Stimulated activated CD8-positive, alpha-beta memory T cell treated with anti-CD3 and anti-CD28 coated beads, Interleukin-4, amount 100 ng/mL, for 1 hour (primary cell): ENCODE results near the gene KCTD20.
"Not testable (repeated sequence)": the region's sequence is repeated elsewhere in the genome, so short reads cannot be mapped to it uniquely, and the experiment has no call there.

Experiments
- DNase-seq, 2 donors: peaks; one replicate each; pipeline ENCODE4 v3.0.0-alpha.2; 2020; ENCODE audit warnings: low read depth in 2 of 2, low spot score in 1 of 2

Gene KCTD20

DNA sequence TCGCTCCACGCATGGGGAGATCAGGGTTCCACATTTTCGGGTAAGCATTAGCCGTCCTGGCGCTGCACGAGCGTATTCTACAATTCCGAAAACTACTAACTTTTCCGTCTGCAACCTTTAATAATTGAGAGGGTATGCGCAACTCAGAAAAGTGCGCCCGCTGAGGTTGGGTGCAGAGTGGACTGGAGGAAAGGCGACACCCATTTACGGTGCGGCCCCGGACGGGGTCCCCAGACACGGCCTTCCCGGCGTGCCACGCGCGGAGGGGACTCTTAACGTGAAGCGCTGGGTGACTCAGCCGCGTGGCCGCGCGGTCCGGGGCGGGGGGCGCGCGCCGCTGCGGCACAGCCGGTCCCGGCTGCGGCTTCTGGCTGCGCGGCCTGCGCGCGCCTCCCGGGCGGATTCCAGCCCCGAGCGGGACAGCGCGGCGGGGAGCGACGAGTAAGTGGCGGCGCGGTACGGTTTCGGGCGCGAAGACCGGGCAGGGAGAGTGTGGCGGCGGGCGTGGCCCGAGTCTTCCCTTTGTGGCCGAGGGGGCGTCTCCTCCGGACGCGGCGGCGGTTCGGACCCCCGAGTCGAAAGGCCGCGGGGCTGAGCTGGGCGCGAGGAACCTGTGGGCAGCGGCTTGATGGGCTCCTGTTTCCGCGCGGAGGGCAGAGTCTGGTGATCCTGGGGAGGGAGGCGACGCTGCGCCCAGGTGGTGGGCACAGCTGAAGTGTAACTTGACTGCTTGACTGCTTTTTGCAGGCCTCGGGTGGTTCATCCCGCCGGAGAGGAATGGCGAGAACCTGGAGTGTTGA lies at the start of gene KCTD20, which contains the start of gene PXT1:
Gene KCTD20, plus strand, starts transcription at position 330 of the 800 bp plus-strand sequence. CDS start 27,098 bp downstream, outside the sequence.
Gene PXT1, minus strand, starts transcription at position 184 of the 800 bp plus-strand sequence. CDS start 16,772 bp downstream, outside the sequence.
- peak; percentile 60 to 70 for DNase-seq

DNA sequence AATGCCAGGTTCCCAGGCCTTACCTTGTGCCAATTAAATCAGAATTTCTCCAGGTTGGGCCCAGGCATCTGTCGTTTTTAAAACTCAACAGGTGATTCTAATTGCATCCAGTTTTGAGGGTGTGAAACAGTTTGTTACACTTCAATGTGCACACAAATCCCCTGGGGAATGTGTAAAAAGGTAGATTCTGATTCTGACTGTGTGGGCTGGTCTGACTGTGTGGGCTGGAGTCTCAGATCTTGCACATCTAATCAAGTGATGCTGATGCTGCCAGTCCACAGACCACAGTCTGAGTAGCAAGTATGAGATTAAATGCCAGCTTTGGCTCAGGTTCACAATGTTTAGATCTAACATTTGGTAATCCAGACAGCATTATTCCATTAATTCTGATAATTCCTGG lies 42.8 kb upstream of the KCTD20 start:
- no peak for DNase-seq

DNA sequence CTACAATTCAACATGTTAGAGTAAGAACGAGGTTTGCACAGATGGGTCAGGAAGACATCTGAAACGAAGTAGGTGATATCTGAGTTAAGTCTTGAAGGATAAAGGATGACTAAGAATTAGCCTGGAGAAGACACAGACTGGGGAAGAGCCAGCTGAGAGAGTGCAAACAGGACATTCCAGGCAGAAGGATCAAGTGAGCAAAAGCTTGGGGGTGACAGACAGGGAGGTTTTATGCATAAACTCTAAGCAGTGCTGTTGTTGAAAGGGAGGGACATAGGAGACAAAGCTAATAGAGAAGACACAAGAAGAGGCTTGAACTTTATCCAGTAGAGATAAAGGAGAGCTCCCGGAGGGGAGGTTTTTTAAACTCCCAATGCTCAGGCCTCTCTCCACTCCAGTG lies 40.3 kb upstream of the KCTD20 start:
- no peak for DNase-seq

DNA sequence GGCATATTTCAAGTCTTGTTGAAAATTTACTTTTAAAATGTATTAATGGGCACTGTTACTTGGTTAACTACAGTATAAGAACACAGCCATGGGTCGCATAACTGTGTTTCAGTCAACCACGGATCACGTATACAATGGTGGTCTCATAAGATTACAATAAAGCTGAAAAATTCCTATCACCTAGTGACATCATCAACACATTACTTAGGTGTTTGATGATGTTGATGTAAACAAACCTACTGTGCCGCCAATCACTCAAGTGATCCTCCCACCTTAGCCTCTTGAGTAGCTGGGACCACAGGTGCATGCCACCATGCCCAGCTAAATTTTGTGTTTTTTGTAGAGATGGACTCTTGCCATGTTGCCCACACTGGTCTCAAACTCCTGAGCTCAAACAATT lies 38.6 kb upstream of the KCTD20 start:
- no peak for DNase-seq

DNA sequence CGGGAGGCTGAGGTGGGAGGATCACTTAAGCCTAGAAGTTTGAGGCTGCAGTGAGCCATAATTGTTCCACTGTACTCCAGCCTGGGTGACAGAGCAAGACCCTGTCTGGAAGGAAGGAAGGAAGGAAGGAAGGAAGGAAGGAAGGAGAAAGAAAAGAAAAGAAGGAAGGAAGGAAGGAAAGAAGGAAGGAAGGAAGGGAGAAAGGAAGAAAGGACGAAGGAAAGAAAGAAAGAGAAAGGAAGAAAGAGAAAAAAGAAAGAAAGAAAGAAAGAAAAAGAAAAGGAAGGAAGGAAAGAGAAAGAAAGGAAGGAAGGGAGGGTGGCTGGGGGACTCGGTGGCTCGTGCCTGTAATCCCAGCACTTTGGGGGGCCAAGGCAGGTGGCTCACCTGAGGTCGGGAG lies 33.1 kb upstream of the KCTD20 start:
- DNase-seq: not testable (repeated sequence)

DNA sequence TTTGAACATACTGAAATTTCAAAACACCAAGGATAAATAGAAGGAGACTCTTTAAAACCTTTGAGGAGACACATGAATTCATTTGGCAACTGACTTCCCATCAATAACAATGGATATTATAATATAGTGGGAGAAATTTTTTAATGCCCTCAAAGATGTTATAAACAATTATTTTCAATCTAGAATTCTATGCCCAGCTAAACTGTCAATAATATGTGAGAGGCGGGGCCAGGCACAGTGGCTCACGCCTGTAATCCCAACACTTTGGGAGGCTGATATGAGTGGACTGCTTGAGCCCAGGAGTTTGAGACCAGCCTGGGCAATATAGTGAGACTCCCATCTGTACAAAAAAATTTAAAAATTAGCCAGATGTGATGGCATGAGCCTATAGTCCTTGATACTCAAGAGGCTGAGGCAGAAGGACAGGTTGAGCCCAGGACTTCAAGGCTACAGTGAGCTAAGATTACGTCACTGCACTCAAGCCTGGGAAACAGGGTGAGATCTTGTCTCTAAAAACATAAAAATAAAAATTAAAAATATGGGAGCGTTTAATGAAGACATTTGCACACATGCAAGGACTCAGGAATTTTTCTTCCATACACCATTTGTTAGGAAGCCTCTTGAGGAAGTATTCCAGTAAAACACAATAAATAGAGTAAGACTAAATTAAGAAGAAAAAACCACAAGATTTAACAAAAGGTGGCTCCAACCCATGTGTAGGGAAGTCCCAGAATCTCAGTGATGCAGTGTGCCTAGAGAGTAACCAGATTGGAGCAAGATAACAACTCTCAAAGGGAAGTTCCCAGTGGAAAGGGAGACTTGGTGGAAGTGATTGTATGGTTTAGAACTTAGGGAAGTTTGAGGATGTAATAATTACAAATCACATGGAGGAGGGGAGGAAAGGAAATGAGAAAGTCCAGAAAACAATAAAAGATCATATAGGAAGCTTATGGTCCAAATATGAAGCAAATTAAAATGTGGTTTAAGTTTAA lies 29.0 kb upstream of the KCTD20 start:
- DNase-seq: no peak

DNA sequence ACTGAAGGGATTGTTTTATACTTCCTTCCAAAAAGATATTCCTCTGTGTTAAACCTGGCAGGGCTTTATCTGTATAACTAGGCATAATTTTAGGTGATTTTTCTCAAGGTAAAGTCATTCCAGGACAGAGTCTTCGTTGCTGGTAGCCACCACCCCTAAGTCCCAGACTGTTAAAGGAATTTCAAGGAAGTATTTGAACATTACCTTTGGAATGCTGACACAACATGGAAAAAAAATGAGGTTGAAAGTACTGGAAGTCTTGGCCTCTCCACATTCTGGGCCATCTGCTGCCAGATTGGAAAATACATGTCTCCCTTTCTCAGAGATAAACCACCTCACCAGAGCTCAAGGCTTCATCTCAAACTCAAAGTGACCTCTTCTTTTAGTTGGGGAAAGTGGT lies 28.3 kb upstream of the KCTD20 start:
- no peak for DNase-seq

DNA sequence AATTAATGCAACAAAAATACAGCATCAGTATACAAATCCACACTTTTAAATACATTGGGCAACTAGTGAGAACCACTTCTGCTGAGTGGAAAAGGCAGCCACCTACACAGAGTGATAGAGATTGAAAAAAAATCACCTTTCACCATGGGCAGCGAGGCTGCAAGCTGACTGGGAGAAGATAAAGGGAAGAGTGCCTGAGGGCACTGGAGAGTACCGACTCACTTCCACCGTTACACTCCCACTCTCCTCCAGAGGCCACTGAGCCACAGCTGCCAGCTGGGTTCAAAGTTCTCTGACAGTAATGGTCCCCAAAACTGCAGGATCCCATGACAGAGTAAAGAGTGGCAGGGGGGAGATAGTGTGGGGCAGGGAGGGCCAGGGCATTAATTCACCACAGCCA lies 24.2 kb upstream of the KCTD20 start:
- DNase-seq: no peak

DNA sequence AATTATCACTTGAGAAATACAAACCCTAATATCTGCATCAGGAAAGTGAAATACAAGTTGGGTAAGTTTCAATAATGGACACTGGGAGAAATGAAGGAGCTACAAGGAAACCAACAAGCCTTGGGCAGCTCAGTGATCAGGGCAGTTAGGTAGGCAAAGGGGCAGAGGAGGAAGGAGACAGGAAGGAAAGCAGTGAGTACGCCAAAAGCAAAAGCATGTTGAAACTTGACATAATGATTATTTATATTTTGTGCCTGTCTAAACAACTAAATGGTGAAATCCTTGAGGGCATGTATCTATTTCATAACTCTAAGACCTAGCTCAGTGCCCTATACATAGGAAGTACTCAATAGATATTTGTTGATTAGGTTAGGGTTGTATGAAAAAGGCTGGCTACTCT lies 23.5 kb upstream of the KCTD20 start:
- DNase-seq: no peak

DNA sequence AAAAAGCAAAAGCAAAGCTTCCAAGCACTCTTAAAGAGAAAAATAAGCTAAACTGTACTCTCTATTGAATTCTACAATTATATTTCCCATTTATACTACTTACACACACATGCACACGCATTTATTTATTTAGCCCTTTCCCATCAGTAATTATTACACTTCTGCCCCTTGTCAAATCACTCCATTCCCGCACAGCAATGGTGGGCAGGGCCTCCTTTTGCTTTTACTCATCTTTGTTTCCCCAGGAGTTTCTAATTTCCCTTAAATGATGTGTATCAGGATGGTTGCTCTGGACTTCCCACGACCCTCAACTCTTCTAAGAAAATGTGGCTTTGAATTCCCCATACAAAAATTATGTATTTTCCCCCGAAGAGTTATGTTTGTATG lies 20.1 kb upstream of the KCTD20 start:
- DNase-seq: no peak

DNA sequence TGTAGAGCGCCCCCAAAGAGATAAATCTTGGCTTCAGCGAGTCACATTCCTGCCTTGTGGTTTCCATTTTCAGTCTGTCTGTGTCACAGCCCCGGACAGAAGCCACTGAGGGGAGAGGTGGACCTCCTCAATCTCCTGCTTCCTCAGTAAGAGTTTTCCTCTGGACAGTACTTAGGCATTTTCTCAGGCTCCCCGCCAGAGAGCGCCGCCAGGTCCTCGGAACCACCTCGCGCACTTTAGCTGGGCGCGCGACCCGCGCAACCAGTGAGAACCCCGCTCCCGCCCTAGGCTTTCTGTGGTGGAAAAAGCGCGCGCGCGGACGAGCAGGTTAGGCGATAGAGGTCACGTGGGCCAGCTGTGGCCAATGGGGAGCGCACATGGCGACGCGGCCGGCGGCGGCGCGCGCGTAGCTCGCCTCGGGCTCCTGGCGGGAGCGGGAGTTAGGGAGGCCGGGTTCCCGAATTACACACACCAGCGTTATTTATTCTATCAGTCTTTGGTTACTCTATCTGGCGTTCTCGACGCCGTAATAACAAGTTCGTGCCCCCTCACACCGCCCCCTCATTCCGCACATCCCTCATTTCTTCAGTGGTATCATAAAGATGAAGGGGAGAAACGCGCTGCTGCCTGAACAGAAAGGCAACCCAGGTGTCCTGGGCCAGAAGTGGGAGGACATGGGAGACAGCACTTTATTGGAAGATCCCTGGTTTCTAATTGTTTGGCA lies 19.5 kb upstream of the KCTD20 start:
- peak; percentile 94 to 96 for DNase-seq

DNA sequence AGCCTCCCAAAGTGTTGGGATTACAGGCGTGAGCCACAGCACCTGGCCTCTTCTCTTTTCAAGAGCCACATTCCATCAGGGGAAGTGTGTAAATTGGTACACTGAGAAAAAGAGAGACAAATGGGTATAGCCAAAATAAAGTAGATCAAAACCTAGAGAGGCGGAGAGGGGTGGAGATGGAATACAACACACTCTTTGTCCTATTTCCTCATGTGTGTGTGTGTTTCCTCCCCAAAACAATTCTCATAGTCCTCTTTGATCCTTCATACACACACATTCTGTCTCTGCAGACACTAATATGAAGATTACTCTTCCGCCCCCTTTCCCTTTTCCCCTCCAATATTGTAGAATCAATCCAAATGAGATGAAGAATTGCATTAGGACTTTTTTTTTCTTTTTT lies 16.2 kb upstream of the KCTD20 start:
- DNase-seq: no peak

DNA sequence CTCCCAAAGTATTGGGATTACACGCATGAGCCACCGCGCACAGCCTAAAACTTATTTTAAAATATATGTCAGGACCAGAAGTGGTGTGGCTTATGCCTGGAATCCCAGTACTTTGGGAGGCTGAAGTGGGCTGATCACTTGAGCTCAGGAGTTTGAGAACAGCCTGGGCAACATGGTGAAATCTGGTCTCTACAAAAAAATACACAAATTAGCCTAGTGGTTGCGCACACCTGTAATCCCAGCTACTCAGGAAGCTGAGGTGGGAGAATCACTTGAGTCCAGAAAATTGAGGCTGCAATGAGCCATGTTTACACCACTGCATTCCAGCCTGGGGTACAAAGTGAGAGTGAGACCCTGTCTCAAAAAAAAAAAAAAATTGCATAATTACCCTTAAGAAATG lies 13.9 kb upstream of the KCTD20 start:
- no peak for DNase-seq

DNA sequence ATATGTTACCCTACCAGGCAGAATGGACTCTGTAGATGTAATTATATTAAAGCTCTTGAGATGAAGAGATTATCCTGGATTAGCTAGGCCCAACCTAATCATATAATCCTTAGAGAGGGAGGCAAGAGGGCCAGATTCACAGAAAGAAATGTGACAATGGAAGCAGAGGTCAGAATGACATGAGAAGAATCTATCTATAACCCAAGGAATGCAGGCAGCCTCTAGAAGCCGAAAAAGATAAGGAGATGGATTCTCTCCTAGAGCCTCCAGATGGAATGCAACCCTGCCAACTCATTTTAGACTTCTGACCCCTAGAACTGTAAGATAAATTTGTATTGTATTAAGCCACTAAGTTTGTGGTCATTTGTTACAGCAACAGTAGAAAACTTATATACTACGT lies 12.4 kb upstream of the KCTD20 start:
- no peak for DNase-seq

DNA sequence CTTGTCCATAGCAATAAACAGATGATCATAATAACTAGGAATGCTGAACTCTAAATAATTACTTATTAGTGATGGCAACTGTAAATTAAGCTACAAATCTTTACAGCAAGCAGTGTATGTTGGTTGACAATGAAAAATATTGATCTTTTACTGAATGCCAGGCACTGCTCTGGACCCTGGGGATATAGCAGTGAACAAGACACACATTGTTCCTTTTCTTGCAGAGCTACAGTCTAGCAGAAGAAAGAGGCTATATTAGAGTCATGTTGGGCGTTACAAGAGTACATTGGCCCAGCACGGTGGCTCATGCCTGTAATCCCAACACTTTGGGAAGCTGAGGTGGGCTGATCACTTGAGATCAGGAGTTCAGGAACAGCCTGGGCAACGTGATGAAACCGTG lies 11.6 kb upstream of the KCTD20 start:
- no peak for DNase-seq

DNA sequence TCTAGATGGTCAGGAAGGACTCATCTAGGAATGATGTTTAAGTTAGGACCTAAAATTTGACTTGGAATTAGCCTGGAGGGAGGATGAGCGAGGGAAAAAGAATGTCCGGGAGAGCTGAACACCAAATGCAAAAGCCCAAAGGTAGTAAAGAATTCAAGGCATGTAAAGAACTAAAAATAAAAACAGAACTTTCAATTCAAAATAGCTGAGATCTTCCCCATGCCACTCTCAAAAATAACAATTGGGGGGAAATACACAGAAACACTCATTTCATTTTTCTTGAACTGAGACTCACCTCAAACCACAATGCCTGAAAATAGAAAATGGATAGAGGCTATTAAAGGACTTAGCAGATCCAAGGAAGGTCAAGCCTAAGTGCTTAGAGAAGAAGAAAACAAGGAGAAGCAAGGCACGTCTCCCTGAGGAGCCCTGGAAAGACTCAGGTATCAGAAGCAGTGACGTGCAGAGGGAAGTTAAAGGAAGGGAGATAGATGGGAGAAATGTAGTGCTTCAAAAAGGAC lies 10.6 kb upstream of the KCTD20 start:
- DNase-seq: no peak

DNA sequence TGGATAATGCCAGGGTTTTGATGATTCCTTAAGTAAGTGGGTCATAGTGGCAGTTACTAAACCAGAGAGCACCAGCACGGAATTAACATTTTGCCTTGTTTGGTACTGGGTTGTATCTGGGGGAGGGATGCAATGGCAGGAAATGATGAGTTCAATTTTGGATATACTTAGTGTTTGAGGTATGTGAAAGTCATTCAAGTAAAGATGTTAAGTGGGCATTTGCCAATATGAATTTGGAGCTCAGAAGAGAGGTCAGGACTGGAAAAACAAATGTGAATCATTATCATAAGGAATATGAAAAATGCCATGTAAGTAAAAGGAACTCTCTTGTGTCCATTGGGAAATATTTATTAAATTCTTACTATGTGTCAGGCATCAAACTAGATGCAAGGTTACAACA lies 6.3 kb upstream of the KCTD20 start:
- DNase-seq: no peak

DNA sequence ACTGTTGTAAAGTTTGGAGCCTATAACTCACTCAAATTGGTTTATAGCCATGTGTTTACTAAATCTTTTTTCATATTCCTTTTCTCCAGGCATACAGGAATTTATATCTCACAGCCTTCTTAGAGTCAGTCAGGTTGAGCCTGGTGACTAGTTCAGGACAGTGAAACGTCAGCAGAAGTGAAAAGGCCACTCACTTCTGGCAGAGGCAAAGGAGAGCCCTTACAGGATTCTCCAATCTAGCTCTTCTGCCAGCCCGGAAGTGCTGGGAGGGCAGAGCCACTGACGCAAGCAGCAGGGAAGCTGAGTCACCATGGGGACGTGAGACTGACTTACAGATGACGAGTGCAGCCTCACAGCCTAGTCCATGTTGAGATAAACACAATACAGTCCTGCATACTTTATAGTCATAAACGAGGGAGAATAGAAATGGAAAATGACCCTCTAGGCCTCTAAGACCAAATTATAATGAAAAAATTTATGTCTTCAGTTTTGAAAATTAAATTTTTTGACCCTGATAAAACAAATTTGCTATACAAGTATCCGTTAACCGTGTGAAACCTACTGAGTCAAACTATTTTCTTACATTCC lies 1.4 kb upstream of the KCTD20 start:
- DNase-seq: peak; percentile 49 to 61

DNA sequence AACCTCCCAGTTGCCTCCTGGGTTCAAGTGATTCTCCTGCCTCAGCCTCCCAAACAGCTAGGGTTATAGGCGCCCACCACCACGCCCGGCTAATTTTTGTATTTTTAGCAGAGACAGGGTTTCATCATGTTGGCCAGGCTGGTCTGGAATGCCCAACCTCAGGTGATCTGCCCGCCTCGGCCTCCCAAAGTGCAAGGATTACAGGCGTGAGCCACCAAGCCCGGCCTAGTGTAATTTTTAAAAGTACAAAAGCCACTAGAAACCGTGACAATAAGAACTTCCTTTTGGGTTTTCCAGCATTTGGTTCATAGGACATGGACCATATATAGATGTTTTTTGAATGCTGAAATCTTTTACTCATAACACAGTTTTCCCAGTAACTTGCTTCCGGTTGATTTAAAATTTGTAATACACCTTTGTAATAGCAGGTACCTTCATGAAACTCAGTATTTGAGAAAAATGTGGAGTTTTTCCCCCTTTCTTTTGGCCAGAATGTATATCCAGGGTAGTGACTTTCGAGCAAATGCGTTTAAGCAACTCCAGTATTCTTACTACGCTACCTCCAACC lies 613 bp upstream of the KCTD20 start:
- DNase-seq: no peak
